ENCODE measurements around the gene MAD1L1. TPM values are rescaled to one million over a fixed set of nuclear protein-coding genes. Genes with fewer than 3 reads are reported as not detected.
A peak's percentile ranks its signal among the peaks of the same experiment; 100 is the strongest.

Gene MAD1L1
- total and polyA plus RNA-seq, 2 of the 13 experiments (the other 11 are each of a cell fraction or from before 2014, with no cell fraction given), result 17.4 to 64.7 TPM

GRCh38 chr7:1988533-1988930 is 244.2 kb downstream of the MAD1L1 start:
- H3K4me1 ChIP-seq (ENCODE audit: insufficient read depth, low read length), result no peaks in the 10 kb centered on the region
- no peak for DNase-seq (ENCODE audit: low spot score)
- H2AFZ ChIP-seq (ENCODE audit: low read length), result no peak overlapping the region
- no peak overlapping the region for H3K27ac ChIP-seq (ENCODE audit: extremely low read length, insufficient read depth, low read length)
- no peaks in the 10 kb centered on the region for H3K79me2 ChIP-seq (ENCODE audit: insufficient read depth, low read length)
- intact Hi-C loops (cut with micrococcal nuclease; ENCODE audit: unreplicated experiment), result no loop called here
- no TSS peak for BruUV-seq (replicated peaks)
- H3K27me3 ChIP-seq (ENCODE audit: control insufficient read depth in 1 of 2, insufficient read depth in 2 of 2, low read length in 2 of 2), result no peaks in the 10 kb centered on the region
- no peak for TF ChIP-seq KLF11 (CRISPR knock-in tag; IDR thresholded peaks at IDR 0.05)
- no peak for TF ChIP-seq ZFP36L2 (CRISPR knock-in tag; IDR thresholded peaks at IDR 0.05)
- TF ChIP-seq MXI1 (IDR thresholded peaks at IDR 0.05; ENCODE audit: borderline replicate concordance, low read depth, low read length), result no peak
- TF ChIP-seq SAFB2 (CRISPR knock-in tag; IDR thresholded peaks at IDR 0.05; ENCODE audit: borderline replicate concordance, low read depth), result no peak
- TF ChIP-seq ZBTB34 (CRISPR knock-in tag; IDR thresholded peaks at IDR 0.05), result no peak
- TF ChIP-seq DNMT3B (CRISPR knock-in tag; conservative IDR thresholded peaks at IDR 0.05), result no peak
- TF ChIP-seq NFE2 (CRISPR knock-in tag; IDR thresholded peaks at IDR 0.05), result no peak
- no peak for TF ChIP-seq ZNF136 (CRISPR knock-in tag; IDR thresholded peaks at IDR 0.05; ENCODE audit: low read depth)
- no peak for TF ChIP-seq ZNF142 (CRISPR knock-in tag; IDR thresholded peaks at IDR 0.05)
- no peak for TF ChIP-seq ZFP91 (CRISPR knock-in tag; IDR thresholded peaks at IDR 0.05; ENCODE audit: borderline replicate concordance)
- H3K4me2 ChIP-seq (ENCODE audit: low read depth, low read length), result no peak overlapping the region
- ChIA-PET CTCF (ENCODE audit: low intra/inter-chr PET ratio, low total read pairs) (no interaction called here), POLR2A (no interaction called here)
- peak; percentile 18; the same call in 1 of the 3 replicates for ATAC-seq
- no peak overlapping the region for H3K9ac ChIP-seq (ENCODE audit: insufficient read depth, low read depth, low read length)
- in situ Hi-C loops (cut with HindIII; ENCODE audit: extremely low pct_ligation_motif_present, low pct_unique_long_range_greater_than_20kb), result no loop called here
- no peaks in the 10 kb centered on the region for H3K9me3 ChIP-seq (ENCODE audit: low read length)
- H3K36me3 ChIP-seq (replicated peaks in 1 of 2; ENCODE audit: control insufficient read depth in 1 of 2, insufficient read depth in 2 of 2, low read length in 2 of 2), result peaks cover 5 to 9% of the 10 kb centered on the region in 2 experiments; a peak in 4 of 5 replicates
- H3K4me3 ChIP-seq (replicated peaks in 1 of 3; ENCODE audit: insufficient read depth in 1 of 3, low read depth in 2 of 3, low read length in 3 of 3), result no peak overlapping the region
- H4K20me1 ChIP-seq (ENCODE audit: insufficient read depth, low read length), result no peaks in the 10 kb centered on the region
- FAIRE-seq, result no peak
- 96% methylated on average over 10 of the region's 17 CpGs for WGBS (ENCODE audit: low lambda C conversion rate)

Data from HepG2 (cell line).